ENCODE data around the gene PAQR8.

Gene PAQR8

DNA sequence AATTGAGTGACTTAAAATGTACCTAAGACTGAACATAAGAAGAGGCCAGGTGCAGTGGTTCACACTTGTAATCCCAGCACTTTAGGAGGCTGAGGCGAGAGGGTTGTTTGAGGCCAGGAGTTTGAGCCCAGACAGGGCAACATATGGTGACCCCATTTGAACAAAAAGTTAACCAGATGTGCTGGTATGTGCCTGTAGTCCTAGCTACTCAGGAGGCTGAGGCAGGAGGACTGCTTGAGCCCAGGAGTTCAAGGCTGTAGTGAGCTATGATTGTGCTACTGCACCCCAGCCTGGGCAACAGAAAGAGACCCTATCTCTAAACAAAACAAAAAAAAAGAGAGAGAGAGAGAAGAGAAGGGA lies 10.1 kb upstream of the PAQR8 start:
- no peak for DNase-seq

DNA sequence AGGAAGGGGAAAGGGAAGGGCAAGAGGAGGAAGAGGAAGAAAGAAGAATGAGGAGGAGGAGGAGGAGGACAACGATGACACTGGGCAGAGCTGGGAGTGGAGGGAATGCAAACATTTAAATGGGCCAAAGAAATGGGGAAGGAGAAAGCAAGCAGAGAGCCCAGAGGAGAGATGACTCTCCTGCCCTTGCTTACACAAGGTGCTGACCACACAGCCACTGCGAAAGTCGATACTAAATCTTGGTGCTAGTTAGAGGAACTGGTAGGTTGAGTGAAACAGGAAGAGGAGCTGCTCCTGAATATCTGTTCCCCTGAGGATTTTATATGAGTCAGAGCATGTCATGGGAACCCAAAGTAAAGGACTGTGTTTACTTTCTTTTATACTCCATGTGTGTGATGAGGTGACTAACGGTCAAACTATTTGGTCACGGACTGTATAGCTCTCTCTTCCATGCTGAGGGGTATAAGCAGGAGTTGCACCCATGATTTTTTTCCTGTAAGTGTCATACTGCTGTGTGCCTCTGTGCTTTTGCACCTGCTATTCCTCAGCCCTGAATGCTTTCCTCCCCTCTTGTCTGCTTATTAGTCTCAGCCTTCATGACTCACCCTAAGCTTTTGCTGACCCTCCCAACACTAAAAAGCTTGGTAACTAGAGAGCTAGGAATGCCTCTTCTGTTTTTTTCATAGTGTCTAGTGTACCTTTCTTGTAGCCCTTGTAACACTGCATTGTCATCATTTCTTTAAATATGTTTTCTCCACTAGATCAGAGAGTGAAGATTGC lies 9.5 kb upstream of the PAQR8 start:
- no peak for DNase-seq

GRCh38 chr6:52356017-52356416 lies 5.9 kb upstream of the PAQR8 start:
- no peak for DNase-seq

GRCh38 chr6:52359403-52359802 lies 2.5 kb upstream of the PAQR8 start:
- no peak for DNase-seq

- no peak for DNase-seq
These were observed 1.9 kb upstream of the PAQR8 start for GRCh38 chr6:52360028-52360427.

DNA sequence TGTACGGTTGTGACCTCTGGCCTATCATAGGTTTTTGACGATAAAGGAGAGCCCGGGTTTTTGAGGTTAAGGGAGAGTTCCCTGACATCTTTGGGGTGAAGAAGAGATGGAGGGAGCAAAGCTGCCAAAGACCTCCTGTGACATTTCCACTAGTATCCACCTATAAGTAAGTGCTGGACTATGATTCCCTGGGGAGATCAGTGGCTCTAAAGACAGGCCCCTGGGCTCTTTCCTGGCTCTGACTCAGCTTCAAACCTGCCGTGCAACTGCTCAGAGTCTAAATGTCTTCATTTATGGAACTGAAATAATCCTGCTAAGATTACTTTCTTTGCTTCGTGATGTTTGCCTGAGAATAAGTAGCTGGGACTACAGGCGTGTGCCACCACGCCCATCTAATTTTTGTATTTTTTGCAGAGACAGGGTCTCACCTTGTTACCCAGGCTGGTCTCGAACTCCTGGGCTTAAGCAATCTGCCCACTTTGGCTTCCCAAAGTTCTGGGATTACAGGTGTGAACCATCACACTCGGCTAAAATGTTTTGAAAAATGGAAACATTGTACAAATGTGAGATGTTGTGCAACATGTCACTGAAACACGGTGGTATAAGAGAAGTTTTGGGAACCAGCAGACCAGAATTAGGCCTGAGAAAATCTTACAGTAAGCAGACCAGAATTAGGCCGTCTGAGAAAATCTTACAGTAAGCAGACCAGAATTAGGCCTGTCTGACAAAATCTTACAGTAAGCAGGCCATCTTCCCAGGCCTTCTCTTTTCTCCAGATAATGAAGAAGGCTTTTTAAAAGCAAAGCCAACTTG lies 1.1 kb upstream of the PAQR8 start:
- DNase-seq, result no peak

DNA sequence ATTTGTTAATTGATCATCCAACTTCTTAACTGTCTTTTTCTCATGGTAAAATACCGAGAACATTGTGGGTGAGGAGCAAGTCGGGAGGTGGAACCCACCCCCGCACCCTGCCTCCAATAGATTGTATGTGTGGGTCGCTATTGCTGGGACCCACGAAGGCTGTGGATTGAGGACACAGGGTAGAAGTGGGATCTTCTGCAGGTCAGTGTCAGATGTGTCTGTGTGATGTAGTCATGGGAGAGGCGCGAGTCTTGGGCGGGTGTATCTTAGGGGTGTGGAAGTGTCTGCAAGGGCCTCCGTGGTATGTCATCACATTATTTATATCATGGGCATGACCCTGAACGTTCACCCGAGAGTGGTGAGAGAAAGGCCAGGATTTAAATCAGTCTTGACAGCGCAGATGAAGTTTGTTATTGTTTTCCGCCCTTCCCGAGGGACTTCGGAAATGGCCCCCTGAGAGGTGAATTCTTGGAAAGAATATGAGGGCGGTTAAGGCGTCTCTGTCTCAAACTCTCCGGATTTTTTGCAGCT lies 472 bp upstream of the PAQR8 start:
- DNase-seq, result peak; percentile 18

- DNase-seq, result peak; percentile 26
These were observed 684 bp downstream of the PAQR8 start for GRCh38 chr6:52362443-52363227.

- DNase-seq, result no peak
These were observed 1.4 kb downstream of the PAQR8 start for GRCh38 chr6:52363228-52363867.

GRCh38 chr6:52364480-52365166 lies 2.7 kb downstream of the PAQR8 start:
- no peak for DNase-seq

DNA sequence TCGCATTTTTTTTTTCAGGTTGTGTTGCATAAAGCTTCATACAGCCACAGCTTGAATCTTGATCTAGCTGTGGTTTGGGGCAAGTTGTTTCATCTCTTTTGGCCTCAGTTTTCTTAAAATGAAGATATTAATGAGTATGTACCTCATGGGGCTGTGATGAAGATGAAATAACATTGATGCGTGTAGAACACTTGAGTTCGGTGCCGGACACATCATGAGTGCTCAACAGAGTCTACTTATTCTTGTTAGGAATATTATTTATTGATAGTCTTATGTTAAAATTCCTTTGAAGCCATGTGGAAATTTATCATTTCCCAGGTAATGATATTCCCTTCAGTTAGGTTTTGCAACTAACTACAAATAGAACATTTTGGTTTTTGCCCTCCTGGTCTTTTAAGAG lies 3.4 kb downstream of the PAQR8 start:
- no peak for DNase-seq

DNA sequence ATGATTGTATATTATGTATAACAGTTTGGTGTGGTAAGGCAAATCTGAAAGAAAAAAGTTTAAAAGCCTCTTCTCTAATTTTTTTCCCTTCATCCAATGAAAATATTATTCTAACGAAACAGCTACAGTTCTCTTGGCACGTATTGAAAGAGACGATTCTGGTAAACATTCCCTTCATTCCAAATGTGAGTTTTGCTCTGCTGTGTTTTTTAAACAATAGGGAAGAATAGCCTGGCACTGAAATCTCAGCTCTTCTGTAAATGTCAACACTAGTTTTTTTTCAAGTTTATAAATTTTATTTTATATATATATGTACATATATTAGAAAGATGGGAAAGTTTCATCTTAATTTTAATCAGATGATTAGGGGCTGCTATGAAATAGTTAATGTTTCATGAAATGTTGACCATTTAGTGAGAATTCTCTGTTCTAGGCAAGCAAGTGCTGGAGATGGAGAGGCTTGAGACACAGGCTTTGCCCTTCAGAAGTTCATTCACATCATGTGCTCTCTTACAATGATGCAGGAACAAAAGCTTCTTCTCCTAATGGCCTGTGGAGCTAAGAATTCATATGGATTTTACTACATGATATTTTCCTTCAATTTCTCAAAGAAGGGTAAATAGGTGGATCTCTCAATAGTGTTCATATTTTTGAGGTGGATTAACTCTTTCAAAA lies 4.1 kb downstream of the PAQR8 start:
- DNase-seq, result no peak

DNA sequence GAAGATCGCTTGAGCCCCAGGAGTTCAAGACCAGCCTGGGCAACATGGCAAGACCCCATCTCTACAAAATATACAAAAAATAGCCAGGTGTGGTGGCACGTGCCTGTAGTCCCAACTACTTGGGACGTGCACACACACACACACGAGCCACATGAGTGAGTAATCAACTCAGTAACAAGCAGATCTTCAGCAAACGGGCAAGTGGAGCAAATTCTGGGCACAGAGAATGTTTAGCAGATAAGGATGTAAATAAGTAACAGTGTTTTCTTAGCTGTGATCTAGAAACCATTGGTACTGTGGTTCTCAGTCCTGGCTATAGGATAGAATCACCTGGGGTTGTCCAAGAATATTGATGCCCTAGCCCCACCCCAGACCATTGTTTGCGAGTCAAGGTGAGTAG lies 6.1 kb downstream of the PAQR8 start:
- no peak for DNase-seq

DNA sequence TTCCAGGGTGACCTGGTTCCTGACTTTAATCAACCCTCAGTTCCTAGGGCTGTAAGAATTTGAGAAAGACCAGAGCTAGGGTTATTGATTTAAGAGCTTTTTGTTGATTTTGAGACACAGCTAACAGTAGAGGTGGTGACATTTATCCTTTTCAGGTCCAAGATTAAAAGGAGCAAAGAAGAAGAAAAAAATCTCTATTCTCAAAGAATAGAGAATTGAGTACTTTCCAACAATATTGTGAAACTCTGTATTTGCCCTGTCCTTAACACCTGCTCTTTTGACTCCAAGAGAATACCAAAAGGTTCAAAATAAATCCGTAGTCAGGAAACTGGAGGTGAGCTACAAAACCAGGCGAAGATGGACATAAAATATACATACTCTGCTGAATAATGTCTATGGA lies 7.3 kb downstream of the PAQR8 start:
- DNase-seq, result no peak

GRCh38 chr6:52371656-52372191 lies 9.8 kb downstream of the PAQR8 start:
- no peak for DNase-seq

GRCh38 chr6:52373151-52373690 lies 11.3 kb downstream of the PAQR8 start:
- DNase-seq, result no peak

DNA sequence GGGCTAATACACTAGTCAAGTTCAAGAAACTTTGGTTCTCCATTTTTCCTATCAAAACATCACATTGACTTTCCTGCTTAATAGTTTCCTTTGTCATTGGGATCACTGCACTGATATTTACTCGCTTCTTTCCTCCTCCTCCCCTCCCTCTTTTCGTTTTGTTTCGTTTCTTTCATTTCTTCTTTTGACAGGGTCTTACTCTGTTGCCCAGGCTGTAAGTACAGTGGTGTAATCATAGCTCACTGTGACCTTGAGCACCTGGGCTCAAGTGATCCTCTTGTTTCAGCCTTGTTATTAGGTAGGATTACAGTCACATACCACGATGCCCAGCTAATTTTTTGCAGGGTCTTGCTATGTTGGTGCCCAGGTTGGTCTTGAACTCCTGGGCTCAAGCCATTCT lies 12.3 kb downstream of the PAQR8 start:
- no peak for DNase-seq

DNA sequence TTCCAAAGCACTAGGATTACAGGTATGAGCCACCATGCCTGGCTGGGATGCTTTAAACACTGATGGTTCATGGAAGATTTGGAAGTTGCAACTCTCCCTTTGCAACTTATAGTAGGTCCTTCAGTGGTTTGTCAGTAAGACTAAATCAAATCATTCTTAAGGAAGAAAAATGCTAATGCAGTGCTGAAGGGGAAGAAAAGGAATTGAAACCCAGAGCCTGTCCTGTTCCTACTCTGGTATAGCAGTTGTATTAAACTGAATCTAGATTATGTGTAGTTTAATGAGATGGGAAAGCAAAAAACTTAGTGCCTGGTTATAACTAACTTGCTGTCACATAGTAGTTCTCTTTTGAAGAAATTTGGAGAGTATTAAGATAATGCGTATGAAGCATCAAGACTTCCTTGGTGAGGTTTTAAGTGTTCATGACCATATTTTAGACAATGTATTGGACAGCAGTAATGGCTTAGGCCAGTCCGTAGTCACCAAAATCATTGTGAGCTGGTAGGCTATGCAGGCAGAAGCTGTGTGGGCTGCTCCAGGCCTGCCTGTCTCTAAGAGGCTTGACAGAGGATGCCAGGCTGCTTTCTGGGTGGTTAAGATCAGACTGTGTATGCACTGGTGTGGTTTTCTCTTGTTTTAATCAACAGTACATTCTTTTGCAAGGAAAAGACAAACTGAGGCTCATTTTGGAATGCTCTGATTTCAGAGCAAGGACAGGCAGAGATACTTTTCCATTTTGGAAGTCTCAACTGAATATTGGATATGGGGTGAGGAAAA lies 14.0 kb downstream of the PAQR8 start:
- no peak for DNase-seq

DNA sequence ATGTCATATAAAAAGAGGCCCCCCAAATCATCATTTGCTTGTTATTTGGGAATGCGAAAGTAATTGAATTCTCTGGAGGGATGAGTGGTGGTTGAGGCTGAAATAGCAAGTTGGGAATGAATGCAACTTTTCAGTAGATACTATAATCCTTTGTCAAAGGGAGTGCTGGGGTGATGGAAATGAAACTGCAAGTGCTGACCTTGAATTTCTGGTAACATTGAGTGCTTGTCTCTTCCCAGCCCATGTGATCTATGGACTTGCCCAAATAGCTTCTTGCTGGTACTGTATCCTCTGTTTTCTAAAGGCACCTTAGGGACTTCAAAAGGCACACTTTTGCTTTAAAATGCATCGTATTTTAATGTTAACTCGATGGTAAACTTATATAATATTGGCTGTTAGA lies 14.8 kb downstream of the PAQR8 start:
- no peak for DNase-seq

GRCh38 chr6:52377538-52378221 lies 15.7 kb downstream of the PAQR8 start:
- no peak for DNase-seq
